ENCODE data around the gene SLBP. TPM values are rescaled to one million over a fixed set of nuclear protein-coding genes. Genes with fewer than 3 reads are reported as not detected.

The SLBP gene
- total and polyA plus RNA-seq, 2 donors from 2014 or later = 30.7 to 42.8 TPM

DNA sequence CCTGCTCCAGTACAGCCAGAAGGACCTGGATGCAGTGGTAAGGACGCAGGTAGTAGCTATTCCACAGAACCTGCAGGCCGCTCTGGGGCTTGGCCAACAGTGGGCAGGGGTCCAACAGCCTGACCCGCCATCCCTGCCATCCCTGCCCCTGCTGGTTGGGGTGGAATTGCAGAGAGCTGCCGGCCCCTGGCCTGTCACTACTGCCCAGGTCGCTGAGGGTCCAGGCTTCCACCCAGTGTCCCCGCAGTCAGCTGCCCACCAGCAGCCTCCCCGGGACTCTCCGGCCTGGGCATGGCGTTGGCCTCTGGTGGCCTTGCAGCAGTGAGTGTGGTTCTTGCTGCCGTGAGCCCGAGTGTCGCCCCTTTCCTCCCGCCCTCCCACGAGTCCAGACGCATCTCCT is 25.5 kb upstream of the SLBP start:
- intact Hi-C loops (cut with DNase I) = no loop called here
- Histone ChIP-seq H3K9me3 (ENCODE audit: control insufficient read depth in 2 of 3, insufficient read depth in 1 of 3, low read length in 3 of 3) (peaks cover 0 to 5% (median 0%) of the 10 kb centered on the region in 3 donors), H3K27me3 (ENCODE audit: control insufficient read depth, insufficient read depth, low read length) (no peaks in the 10 kb centered on the region), H3K9ac (ENCODE audit: low read length in 3 of 3) (no peak overlapping the region), H3K36me3 (ENCODE audit: control insufficient read depth in 2 of 3, insufficient read depth in 3 of 3, low read length in 3 of 3) (no peaks in the 10 kb centered on the region), H3K4me1 (ENCODE audit: control insufficient read depth in 2 of 3, insufficient read depth in 2 of 3, low read depth in 1 of 3, low read length in 3 of 3) (no peaks in the 10 kb centered on the region), H3K4me3 (ENCODE audit: low read length in 3 of 3) (no peak overlapping the region), H3K27ac (ENCODE audit: low read depth in 2 of 2, low read length in 2 of 2) (no peak overlapping the region)
- DNase-seq (no peak), FAIRE-seq (no peak)
- TF ChIP-seq, protein P1, sequence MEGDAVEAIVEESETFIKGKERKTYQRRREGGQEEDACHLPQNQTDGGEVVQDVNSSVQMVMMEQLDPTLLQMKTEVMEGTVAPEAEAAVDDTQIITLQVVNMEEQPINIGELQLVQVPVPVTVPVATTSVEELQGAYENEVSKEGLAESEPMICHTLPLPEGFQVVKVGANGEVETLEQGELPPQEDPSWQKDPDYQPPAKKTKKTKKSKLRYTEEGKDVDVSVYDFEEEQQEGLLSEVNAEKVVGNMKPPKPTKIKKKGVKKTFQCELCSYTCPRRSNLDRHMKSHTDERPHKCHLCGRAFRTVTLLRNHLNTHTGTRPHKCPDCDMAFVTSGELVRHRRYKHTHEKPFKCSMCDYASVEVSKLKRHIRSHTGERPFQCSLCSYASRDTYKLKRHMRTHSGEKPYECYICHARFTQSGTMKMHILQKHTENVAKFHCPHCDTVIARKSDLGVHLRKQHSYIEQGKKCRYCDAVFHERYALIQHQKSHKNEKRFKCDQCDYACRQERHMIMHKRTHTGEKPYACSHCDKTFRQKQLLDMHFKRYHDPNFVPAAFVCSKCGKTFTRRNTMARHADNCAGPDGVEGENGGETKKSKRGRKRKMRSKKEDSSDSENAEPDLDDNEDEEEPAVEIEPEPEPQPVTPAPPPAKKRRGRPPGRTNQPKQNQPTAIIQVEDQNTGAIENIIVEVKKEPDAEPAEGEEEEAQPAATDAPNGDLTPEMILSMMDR (IDR thresholded peaks at IDR 0.05; ENCODE audit: borderline replicate concordance, extremely low read depth, insufficient read depth) = no peak

DNA sequence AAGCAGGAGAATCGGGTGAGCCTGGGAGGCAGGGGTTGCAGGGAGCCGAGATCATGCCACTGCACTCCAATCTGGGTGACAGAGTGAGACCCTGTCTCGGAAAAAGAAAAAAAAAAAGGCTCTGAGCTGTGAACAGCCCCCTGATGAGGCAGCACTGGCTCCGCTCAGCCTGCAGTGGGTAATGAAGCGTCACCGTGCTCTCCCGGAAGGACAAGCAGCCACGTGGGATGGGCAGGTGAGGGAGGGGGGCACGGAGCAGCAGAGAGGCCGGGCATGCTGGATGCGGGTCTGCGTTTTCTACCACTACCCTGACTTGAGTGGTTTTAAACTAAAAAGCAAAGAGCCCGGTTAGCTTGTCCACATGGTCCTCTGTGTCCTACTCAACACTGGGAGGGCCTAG is 24.7 kb upstream of the SLBP start:
- Histone ChIP-seq H3K4me3 (ENCODE audit: low read length in 3 of 3) (no peak overlapping the region), H3K36me3 (ENCODE audit: control insufficient read depth in 2 of 3, insufficient read depth in 3 of 3, low read length in 3 of 3) (no peaks in the 10 kb centered on the region), H3K27ac (ENCODE audit: low read depth in 2 of 2, low read length in 2 of 2) (no peak overlapping the region), H3K4me1 (ENCODE audit: control insufficient read depth in 2 of 3, insufficient read depth in 2 of 3, low read depth in 1 of 3, low read length in 3 of 3) (no peaks in the 10 kb centered on the region), H3K9ac (ENCODE audit: low read length in 3 of 3) (no peak overlapping the region), H3K9me3 (ENCODE audit: control insufficient read depth in 2 of 3, insufficient read depth in 1 of 3, low read length in 3 of 3) (peaks cover 0 to 5% (median 0%) of the 10 kb centered on the region in 3 donors), H3K27me3 (ENCODE audit: control insufficient read depth, insufficient read depth, low read length) (no peaks in the 10 kb centered on the region)
- FAIRE-seq (no peak), DNase-seq (peak in 3 of 5 donors; percentile 59 to 77 (median 61))
- intact Hi-C loops (cut with DNase I) = no loop called here
- TF ChIP-seq, protein P1 (IDR thresholded peaks at IDR 0.05; ENCODE audit: borderline replicate concordance, extremely low read depth, insufficient read depth) = no peak

DNA sequence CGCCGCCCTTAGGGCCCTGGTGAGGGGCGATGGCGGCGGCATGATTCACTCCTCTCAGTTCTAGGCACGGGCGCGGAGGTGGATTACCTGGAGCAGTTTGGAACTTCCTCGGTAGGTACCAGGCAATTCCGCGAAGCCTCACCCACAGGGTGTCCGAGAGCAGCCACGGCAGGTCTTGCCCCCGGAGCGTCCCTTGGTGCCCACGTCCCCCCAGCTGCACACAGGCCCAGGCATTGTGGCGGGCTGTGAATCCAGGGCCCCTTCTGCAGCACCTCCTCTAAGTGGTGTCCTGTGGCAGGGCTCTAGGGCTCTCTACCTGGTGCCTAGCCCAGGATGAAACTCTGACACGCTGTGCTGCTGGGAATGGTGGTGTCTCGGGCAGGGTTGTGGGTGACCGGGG is 23.1 kb upstream of the SLBP start:
- H3K4me1 ChIP-seq (ENCODE audit: control insufficient read depth in 2 of 3, insufficient read depth in 2 of 3, low read depth in 1 of 3, low read length in 3 of 3) = no peaks in the 10 kb centered on the region
- DNase-seq = no peak
- intact Hi-C loops (cut with DNase I) = no loop called here
- H3K4me3 ChIP-seq (ENCODE audit: low read length in 3 of 3) = no peak overlapping the region
- no peak overlapping the region for H3K27ac ChIP-seq (ENCODE audit: low read depth in 2 of 2, low read length in 2 of 2)
- no peak for FAIRE-seq
- H3K9ac ChIP-seq (ENCODE audit: low read length in 3 of 3) = no peak overlapping the region
- H3K27me3 ChIP-seq (ENCODE audit: control insufficient read depth, insufficient read depth, low read length) = no peaks in the 10 kb centered on the region
- TF ChIP-seq, protein P1 (IDR thresholded peaks at IDR 0.05; ENCODE audit: borderline replicate concordance, extremely low read depth, insufficient read depth) = no peak
- H3K9me3 ChIP-seq (ENCODE audit: control insufficient read depth in 2 of 3, insufficient read depth in 1 of 3, low read length in 3 of 3) = peaks cover 0 to 5% (median 0%) of the 10 kb centered on the region in 3 donors
- H3K36me3 ChIP-seq (ENCODE audit: control insufficient read depth in 2 of 3, insufficient read depth in 3 of 3, low read length in 3 of 3) = peaks cover 0 to 3% (median 0%) of the 10 kb centered on the region in 3 donors

DNA sequence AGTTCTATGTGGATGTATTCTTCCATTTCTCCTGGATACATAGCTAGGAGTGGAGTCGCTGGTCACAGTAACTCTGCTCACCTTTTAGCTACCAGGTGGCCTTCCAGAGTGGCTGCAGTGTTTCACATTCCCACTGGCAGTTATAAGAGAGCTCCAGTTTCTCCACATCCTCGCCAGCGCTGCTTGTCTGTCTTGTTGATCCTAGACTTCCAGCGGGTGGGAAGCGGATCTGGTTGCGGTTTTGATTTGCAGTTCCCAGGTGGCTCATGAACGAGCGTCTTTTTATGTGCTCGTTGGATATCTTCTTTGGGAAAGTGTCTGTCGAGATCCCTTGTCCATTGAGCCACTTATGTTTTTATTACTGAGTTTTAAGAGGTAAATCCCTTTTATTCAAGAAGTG is 20.8 kb upstream of the SLBP start:
- Histone ChIP-seq H3K4me1 (ENCODE audit: control insufficient read depth in 2 of 3, insufficient read depth in 2 of 3, low read depth in 1 of 3, low read length in 3 of 3) (no peaks in the 10 kb centered on the region), H3K9me3 (ENCODE audit: control insufficient read depth in 2 of 3, insufficient read depth in 1 of 3, low read length in 3 of 3) (no peaks in the 10 kb centered on the region), H3K36me3 (ENCODE audit: control insufficient read depth in 2 of 3, insufficient read depth in 3 of 3, low read length in 3 of 3) (peaks cover 0 to 3% (median 0%) of the 10 kb centered on the region in 3 donors), H3K4me3 (ENCODE audit: low read length in 3 of 3) (no peak overlapping the region), H3K27ac (ENCODE audit: low read depth in 2 of 2, low read length in 2 of 2) (no peak overlapping the region), H3K9ac (ENCODE audit: low read length in 3 of 3) (no peak overlapping the region), H3K27me3 (ENCODE audit: control insufficient read depth, insufficient read depth, low read length) (no peaks in the 10 kb centered on the region)
- DNase-seq = peak in 3 of 5 donors; percentile 66 to 74 (median 73)
- intact Hi-C loops (cut with DNase I) = no loop called here
- FAIRE-seq = no peak
- TF ChIP-seq, protein P1 (IDR thresholded peaks at IDR 0.05; ENCODE audit: borderline replicate concordance, extremely low read depth, insufficient read depth) = no peak

Data from kidney (tissue), 14 donors.